GM12892 (cell line): Measurements from ENCODE around the gene BTRC.
"Not testable (repeated sequence)": the region's sequence is repeated elsewhere in the genome, so short reads cannot be mapped to it uniquely, and the experiment has no call there.

ENCODE experiments used
- DNase-seq: peaks from one replicate; pipeline ENCODE4 v3.0.0; 2011; ENCODE audit not compliant: insufficient read length
- FAIRE-seq: peaks from 2 replicates; lab custom pipeline; 2011; peaks lifted over from hg19 to GRCh38; lab: Jason Lieb, UNC
- POLR2A ChIP-seq: IDR thresholded peaks from 2 replicates; pipeline ENCODE4 v1.6.1; 2011; ENCODE audit warnings: low read depth, low read length, control low read depth
- POLR2AphosphoS5 ChIP-seq: IDR thresholded peaks from 2 replicates; pipeline ENCODE4 v1.6.1; 2011; ENCODE audit warnings: low read depth, low read length, control low read depth
- TAF1 ChIP-seq: IDR thresholded peaks from 2 replicates; pipeline ENCODE4 v1.6.1; 2011; ENCODE audit warnings: low read depth, mild to moderate bottlenecking, control low read depth, low read length, borderline replicate concordance

The BTRC gene

DNA sequence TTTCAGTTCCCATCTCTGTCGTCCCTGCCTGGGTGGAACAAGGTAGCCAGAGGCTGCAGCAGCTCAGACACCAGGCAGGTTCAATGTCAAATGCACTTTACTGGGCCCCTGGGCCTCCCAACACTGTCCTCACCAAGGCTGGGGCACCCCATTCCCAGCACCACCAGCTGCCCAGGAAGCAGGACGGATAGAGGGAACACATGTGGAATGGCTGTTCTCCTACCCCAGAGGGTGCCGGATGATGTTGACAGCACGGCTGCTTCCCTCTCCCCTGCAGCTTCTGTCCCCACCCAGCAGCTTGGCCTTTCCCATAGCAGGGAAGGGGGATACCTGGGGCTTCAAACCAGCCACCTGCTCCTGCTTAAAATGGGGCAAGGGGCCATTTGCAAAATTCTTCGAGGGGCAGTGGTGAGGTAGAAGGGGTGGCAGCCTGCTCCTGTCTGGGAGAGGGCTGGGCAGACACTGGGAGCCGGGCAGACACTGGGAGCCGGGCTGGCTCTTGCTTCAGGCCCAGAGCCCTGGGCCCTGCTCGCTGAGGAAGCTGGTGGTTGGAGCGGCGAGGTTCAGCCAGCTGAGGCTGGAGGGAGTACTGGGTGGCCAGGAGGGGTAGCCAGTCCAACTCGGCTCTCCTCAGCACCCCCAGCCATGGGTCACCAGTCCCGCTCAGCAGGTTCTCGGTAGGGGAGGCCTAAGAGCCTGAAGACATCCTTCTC, 225.0 kb downstream of the BTRC start:
- TF ChIP-seq POLR2AphosphoS5 (no peak), TAF1 (no peak), POLR2A (no peak)
- DNase-seq (no peak), FAIRE-seq (no peak)

DNA sequence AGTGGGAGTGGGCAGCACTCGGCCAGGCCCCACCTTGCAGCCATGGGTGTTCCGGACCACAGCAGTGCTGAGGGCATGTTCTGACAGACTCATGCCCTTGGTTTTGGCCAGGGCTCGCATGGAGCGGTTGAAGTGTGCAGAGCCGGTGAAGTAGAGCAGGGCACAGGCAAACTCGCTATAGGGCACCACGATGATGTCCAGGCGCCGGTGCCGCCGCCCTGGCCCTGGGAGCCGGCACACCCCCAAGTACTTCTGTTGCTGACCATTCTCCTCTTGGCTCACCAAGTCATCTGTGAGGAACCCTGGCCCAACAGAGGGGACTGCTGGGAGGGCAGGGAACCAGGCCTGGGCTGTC, 225.5 kb downstream of the BTRC start:
- DNase-seq: no peak
- no peak for FAIRE-seq
- TF ChIP-seq POLR2AphosphoS5 (no peak), POLR2A (no peak), TAF1 (no peak)

DNA sequence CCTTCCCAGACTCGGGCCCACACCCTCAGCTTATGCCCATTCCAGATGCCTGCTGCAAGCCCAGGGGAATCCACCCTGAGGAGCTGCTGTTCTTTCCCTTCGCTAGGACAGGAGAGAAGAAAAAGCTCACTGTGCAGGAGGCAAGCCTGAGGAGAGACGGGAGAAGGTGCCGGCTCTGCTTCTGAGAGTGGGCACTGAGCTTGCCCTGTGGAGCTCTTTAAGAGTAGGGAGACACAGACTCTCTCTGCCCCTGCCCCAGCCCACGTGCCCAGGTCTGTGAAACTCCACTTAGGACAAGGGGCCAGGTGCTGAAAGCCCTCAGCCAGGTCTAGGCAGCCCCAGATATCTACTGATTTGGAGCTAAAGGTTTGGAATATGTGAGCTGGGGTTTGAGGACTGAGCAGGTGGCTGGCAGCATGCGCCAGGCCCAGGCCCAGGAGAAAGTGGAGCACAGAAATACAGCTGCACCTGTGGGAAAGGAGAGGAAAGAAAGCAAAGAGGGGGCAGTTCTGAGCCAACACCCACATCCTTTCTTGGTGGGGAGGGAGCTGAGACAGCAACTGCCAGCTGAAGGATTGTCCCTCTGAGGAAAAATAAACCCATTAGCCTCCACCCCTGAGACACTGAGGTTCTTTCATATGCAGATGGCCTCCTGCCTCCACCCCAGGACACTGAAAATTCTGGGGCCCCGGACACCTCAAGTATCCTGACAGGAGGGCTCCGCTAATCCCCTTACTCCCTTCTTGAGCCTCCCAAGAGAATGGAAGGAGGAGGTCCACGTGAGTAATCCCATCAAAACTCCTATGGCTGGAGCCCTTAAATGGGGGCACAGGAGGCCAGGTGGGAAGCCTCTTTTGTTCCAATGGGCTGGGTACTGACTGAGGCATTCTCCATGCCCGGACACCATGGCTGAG, 226.8 kb downstream of the BTRC start:
- no peak for FAIRE-seq
- no peak for DNase-seq
- TF ChIP-seq POLR2AphosphoS5 (no peak), POLR2A (no peak), TAF1 (no peak)

DNA sequence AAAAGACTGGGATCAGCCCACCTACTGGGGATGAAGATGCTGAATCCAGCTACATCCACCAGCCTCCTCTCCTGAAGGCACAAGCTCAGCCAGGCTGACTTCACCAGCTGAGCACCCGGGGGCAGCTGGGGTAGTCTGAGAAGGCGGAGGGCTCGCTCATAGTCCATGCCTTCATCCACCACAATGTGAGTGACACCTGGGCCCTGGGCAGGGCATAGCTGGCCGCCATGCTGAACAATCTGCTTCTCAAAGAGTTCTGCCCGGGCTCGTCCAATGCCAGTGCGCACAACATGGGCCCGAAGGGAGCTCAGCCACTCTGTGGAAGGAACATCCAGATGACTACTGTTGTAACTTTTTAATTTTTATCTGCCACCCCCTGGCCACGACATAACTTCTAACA, 231.9 kb downstream of the BTRC start:
- no peak for DNase-seq
- TF ChIP-seq POLR2AphosphoS5 (no peak), TAF1 (no peak), POLR2A (no peak)
- no peak for FAIRE-seq

DNA sequence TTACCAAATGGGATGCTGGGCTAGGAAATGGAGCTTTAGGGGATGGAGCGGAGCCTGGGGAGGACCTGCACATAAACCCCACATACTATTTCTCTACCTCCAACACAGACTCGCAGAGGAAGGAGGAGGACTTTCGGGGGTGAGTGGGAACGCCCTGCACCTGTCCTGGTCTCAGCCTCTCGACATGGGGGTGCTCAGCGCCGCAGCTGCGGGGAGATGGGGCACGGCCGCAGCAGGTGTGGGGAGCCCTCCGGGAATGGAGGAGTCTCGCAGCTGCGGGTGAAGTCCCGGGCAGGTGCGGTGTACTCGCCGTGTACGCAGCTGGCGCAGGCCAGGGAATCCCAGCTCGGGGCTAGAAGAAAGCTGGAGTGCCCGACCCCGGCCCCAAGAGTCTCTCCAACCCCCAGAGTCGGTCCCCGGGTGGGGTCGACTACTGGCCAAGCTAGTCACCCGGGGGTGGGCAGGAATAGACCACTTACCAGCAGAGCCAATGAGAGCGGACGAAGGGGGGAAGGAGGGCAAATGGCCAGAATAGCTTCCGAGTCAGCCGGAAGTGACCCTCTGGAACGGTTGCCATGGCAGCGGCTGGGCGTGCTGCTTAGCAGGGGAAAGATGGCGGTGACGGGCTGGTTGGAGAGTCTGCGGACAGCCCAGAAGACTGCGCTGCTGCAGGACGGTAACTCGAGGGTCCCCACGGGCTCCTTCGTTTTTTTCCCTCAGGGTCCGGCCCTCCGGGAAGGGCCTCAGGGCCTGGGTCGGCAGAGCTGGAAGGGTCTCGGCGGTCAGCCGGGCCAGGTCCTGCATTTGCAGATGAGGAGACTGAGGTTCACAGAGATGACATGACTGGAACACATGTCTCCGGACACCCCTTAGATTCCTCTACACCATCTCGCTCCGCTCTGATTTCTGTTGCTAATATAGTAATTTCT, 234.0 kb downstream of the BTRC start, which contains the start of the genes DPCD and POLL:
Gene DPCD, plus strand, starts transcription at position 597 of the 929 bp plus-strand sequence. Its CDS starts 16 bp downstream, at position 613.
Gene POLL, minus strand, starts transcription at position 533 of the 929 bp plus-strand sequence. CDS start 897 bp downstream, outside the sequence.
- peak; percentile 99 for FAIRE-seq
- TF ChIP-seq POLR2A: peak; percentile 38; the same call in 1 of the 2 replicates
- no peak; the same call in 1 of the 2 replicates for TF ChIP-seq POLR2AphosphoS5
- peak; percentile 46; the same call in 1 of the 2 replicates for TF ChIP-seq TAF1
- DNase-seq: peak; percentile 97

DNA sequence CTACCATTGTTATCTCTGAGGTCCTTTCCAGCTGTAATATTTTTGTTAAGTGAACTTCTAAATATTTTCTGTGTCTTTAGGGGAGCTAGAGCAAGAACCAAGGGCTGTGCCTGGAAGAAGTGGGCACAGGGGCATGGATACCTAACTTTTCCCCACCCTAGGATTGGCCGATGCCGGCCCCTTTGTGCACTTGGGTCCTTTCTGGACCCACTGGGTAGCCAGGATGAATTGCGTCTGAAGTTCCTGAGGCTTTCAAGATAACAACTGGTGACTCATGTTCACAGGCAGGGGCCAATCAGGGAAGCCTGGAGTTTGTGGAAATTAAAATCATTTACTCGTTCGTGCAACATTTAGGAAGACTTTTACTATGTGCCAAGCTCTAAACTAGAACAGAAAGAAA, 234.9 kb downstream of the BTRC start:
- TF ChIP-seq POLR2A (no peak), TAF1 (no peak), POLR2AphosphoS5 (no peak)
- FAIRE-seq (no peak), DNase-seq (no peak)

DNA sequence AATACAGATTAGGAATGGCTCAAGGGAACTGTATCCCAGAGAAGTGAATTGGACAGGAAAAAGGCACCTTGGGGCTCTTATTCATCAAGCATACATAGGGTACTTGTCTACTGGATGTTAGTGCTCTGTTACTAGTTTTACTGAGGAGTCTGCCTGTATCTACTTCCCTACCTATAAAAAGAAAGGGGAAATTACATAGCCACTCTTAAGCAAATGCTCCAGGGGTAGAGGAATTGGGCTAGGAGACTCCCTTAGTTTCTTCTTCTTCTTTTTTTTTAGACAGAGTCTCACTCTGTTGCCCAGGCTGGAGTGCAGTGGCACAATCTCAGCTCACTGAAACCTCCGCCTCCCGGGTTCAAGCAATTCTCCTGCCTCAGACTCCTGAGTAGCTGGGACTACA, 239.4 kb downstream of the BTRC start:
- not testable (repeated sequence) for FAIRE-seq, DNase-seq

DNA sequence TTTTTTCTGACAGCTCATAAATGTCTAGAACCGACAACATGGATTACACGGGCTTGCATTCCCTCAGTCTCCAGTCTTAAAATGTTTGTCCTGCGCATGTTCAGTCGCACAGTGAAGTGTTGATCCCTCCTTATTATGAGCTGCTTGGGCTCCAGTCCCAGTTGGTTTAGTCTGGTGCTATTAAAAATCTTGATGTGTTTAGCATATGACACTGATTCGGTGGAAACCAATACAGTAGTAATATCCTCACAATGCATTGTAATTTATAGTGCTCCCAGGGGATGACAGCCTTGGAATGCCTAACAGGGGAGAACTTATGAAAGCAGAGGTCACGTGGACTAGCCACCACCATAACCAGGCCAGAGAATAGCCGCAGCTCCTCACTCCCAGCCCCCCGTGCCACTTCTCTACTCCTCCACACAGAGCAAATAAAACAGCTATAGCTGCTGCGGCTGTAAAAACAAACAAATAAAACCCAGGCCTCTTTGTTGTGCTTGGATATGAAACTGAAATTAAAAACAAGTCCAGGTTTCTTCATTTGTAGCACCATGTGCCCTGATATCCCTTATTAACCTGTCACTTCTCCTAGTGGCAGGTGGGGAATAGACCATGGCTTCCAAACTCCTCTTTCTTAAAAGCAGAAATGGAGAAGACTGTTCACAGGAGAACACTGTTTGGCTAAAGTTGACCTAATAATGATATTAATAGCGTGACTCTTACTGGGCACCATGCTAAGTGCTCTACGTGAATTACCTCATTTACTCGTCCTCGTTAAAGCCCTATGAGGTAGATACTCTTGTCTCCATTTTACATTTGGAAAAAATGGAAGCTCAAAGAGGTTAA, 241.8 kb downstream of the BTRC start:
- FAIRE-seq (no peak), DNase-seq (no peak)
- TF ChIP-seq POLR2AphosphoS5 (no peak), POLR2A (no peak), TAF1 (no peak)

DNA sequence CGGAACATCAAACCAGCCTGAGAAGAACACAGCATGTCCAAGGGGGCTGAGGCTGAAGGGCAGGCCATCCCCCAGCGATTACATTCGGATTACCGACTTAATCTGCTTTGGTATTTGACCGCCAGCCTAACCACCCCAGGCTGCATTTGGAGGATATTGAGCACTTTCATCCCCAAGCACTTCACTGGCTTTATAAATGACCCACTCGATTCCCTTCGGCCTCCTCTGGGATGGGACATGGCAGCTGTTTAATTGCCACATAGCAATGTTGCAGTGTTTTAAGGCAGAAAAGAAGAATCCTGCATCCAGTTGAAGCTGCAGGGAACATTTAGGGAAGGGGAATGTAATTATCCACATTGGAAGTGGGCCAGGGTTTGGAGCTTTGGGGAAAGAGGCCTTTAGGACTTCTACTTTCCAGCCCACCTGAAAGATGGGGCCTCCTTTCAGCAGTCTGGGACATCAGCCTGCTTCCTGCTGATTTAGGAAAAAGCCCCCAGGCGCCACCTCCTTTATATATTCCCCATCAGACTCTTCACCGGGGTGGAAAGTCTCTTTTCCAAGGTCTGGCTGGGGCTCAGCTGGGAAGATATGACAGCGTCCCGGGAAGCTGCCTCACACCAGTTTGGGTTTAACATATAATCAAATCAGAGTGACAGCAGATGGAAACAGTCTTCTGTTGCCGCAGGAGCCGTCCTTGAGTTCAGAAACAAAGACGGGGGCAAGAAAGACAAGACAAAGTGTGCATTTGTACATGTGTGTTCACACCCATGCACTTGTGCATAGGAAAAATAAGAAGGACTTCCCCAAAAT, 243.3 kb downstream of the BTRC start:
- no peak for TF ChIP-seq POLR2AphosphoS5
- TF ChIP-seq POLR2A: no peak
- TF ChIP-seq TAF1: no peak
- no peak for DNase-seq
- FAIRE-seq: no peak
